Stimulated activated CD4-positive, alpha-beta T cell treated with anti-CD3 and anti-CD28 coated beads, Interleukin-1b, Interleukin-23, amount 100 ng/mL, for 48 hours (primary cell): Measurements from ENCODE around the gene FCGR2B.
"Not testable (repeated sequence)": the region's sequence is repeated elsewhere in the genome, so short reads cannot be mapped to it uniquely, and the experiment has no call there.

Source experiments
- DNase-seq: peaks from one replicate; pipeline ENCODE4 v3.0.0-alpha.2; 2020

The FCGR2B gene

GRCh38 chr1:161706482-161707347, 43.8 kb downstream of the FCGR2B start, which contains the start of gene FCRLA:
Gene FCRLA (plus strand): TSS chr1:161707229. CDS start chr1:161707265, 36 bp downstream.
- DNase-seq, result no peak

DNA sequence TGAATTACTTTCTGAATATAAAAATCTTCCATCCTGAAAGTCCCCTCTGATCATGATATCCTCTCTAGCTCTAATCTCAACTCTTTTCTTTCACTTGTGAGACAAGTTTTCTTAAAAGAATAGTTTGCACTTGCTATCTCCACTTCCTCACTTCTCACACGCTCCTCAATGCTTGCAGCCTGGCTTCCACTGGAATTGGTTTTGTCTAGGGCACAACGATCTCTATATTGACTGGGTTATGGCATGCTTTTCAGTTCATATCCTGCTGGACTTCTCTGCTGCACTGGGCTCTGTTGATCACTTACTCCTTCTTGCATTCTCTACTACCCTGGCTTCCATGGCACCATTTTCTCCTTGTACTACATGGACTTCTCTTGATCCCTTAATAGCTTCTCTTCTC, 44.6 kb downstream of the FCGR2B start:
- DNase-seq, result no peak

DNA sequence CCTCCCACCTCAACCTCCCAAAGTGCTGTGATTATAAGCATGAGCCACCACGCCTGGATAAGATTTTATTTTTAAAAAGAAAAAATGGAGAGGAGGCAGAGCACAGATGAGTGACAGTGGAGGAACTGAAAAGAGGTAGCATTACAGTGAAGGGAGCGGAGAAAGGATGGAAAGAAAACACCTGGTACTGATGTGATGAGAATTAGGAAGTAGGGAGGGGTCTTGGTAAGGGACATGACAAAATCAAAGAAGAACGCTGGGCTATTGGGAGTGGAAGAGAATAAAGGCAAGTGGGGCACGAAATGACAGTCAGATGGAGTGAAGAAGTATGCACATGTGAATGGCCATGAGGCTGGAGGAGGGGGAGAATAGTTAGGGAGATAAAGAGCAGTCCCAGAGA, 46.4 kb downstream of the FCGR2B start:
- no peak for DNase-seq

- no peak for DNase-seq
Observed at GRCh38 chr1:161710560-161710959, 47.6 kb downstream of the FCGR2B start.

- DNase-seq, result no peak
Observed at GRCh38 chr1:161718559-161719324, 55.8 kb downstream of the FCGR2B start.

DNA sequence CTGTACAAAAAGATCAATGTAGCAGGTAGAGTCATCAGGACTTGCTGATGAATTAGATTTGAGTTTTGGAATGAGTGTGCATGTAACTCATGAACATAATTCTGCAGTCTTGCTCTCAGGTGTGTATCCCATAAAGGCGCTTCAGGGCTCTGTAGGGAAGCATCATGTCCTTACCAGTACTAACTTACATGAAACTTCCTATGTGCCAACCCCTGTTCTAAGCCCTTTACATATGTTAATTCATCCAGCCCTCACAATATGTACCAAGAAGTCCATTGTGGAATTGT, 56.3 kb downstream of the FCGR2B start:
- DNase-seq, result no peak

GRCh38 chr1:161720422-161720821, 57.5 kb downstream of the FCGR2B start:
- DNase-seq, result no peak

GRCh38 chr1:161720956-161721737, 58.2 kb downstream of the FCGR2B start, which contains the start of gene FCRLB:
Gene FCRLB (plus strand): TSS chr1:161721544. CDS start chr1:161722673, 1,129 bp downstream.
- no peak for DNase-seq

DNA sequence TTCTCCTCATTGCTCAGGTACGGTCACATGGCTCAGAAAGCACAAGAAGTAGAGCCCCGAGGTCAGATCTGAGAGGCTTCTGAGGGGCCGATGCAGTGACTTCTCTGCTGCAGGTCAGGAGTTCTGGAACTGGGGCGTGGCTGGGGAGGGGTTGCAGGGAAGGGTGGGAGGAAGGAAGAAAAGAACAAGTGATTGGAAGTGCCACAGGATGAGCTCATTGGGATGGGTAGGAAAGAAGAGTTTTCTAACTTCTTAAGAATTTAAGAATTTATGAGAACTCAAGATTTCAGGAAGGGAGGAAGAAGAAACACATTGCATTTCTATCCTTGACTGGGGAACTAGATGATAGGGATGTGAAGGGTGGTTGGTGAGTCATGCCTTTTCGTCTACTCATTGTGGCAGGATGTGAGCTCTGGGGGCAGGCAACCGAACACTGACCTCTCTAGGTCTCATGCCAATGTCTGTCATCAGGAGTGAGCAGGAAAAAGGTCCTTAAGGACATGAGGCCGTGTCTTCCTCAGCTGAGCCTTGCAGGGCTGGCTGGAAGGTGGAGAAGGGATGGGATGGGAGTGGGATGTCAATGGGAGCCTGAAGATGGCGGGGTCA, 58.9 kb downstream of the FCGR2B start:
- DNase-seq, result no peak

GRCh38 chr1:161722406-161722805, 59.5 kb downstream of the FCGR2B start:
- no peak for DNase-seq

DNA sequence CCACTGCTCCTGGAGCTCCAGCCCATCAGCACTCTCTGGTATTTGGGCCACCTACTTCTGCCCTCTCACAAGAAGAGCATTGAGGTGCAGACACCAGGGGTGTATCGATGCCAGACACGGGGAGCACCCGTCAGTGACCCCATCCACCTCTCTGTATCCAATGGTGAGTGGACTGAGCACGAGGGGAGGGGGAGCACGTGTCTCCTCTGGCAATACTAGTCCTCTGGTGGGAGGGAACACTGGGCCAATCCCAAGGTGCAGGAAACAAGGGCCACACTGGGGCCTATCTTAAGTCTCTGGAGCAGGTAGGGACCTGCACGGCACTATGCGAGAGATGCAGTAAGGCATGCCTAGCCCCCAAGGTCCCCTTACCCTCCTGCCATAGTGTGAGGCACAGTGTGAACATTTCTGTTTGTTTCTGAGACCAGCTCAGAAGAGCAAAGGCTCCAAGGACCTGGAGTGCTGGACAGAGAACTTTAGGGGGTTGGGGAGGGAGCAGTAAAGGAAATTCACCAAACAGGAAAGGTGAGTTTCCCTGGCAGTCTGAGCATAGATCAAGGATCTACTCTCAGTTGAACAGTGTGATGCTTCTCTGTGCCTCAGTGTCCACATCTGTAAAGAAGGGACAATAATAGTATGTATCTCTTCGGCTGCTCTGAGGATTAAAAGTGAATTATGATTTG, 60.7 kb downstream of the FCGR2B start:
- no peak for DNase-seq

DNA sequence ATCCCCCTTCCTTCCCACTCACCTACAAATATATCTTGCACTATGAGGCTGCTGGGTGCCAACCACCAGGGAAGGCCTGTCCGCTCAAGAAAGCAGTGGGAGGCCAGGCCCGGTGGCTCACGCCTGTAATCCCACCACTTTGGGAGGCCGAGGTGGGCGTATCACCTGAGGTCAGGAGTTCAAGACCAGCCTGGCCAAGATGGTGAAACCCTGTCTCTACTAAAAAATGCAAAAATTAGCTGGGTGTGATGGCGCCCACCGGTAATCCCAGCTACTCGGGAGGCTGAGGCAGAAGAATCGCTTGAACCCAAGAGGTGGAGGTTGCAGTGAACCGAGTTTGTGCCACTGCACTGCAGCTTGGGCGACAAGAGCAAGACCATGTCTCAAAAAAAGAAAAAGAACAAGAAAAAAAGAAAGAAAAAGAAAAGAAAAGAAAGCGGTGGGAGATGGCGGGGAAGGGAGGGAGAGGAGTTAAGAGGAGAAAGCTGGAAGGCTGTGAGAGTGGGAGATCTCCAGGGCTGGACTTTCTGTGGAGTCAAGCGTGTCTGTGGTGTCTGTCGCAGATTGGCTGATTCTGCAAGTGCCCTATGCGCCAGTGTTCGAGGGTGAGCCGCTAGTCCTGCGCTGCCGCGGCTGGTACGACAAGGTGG, 62.4 kb downstream of the FCGR2B start:
- DNase-seq, result not testable (repeated sequence)

- peak; percentile 26 for DNase-seq
Observed at GRCh38 chr1:161725908-161726472, 63.0 kb downstream of the FCGR2B start.

- peak; percentile 46 for DNase-seq
Observed at GRCh38 chr1:161726473-161727255, 63.7 kb downstream of the FCGR2B start.

DNA sequence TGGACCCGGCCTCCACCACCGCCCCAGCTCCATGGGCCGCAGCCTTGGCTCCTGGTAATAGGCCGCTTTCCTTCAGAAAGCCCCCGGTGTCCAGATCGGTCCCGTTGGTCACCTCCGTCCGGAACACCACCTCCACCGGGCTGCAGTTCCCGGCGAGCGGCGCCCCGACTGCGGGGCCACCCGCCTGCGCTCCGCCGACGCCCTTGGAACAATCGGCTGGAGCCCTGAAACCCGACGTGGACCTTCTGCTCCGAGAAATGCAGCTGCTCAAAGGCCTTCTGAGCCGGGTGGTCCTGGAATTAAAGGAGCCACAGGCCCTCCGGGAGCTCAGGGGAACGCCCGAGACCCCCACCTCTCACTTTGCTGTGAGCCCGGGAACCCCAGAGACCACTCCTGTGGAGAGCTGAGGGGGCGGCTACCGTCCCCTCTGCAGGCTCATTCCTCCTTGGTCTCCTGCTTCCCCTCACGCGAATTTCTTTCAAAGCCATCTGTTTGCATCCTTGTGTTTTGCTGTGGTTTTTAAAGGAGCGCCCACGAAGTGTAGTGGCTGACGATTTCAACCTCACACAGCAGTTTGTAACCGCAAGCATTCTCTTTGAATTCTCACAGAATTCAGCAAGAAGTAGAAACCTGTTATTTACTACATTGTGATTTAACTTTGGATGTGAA, 64.4 kb downstream of the FCGR2B start:
- DNase-seq, result no peak
